T1000 (cell line): ENCODE results near the gene CUBN.
"Not testable (repeated sequence)": the region's sequence is repeated elsewhere in the genome, so short reads cannot be mapped to it uniquely, and the experiment has no call there.

Experiments used
- DNase-seq: peaks from one replicate; lab custom pipeline; 2025; ENCODE audit warnings: mixed read lengths; lab: John Stamatoyannopoulos, UW

CUBN gene

DNA sequence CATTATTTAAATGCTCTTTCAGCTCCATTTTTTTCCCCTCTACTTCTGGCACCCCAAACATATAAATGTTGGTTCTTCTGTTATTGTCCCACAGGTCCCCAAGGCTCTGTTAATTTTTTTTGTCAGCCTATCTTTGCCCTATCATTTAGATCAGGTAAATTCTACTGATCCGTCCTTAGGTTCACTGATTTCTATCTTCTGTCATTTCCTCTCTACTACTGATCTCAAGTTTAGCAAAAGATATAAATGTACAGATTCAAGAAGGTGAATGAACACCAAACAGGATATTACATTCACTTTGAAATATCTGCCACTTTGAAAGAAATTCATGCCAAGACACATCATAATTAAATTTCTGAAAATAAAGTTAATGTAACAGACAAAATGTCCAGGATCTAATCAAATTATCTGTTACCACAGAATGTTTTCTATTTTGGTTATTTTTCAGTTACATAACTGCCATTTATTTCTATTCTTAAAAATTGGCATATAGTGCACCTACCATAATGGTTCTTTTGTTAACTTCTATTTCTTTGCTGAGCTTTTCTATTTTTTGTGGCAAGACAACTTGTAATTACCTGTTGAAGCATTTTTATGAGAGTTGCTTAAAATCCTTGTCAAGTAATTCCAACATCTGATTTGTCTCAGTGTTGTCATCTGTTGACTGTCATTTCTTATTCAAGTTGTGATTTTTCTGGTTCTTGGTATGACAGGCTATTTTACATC, 12.1 kb upstream of the CUBN start:
- no peak for DNase-seq

DNA sequence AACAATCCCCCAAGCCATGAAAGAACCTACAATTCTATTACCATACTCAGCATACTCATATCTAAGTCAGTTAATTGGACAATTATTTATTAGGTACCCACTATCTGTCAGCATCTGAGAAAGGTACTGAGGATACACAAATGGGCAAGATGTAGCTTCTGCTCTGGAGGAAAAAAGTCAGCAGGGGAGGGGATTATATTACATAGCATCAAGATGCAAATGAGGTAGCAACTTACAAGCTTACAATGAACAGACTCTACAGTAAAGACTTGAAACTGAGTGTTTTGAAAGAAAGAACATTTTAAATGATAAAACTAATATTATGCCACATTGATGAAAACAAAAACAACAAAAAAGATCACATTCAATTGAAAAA, 10.8 kb upstream of the CUBN start:
- no peak for DNase-seq

DNA sequence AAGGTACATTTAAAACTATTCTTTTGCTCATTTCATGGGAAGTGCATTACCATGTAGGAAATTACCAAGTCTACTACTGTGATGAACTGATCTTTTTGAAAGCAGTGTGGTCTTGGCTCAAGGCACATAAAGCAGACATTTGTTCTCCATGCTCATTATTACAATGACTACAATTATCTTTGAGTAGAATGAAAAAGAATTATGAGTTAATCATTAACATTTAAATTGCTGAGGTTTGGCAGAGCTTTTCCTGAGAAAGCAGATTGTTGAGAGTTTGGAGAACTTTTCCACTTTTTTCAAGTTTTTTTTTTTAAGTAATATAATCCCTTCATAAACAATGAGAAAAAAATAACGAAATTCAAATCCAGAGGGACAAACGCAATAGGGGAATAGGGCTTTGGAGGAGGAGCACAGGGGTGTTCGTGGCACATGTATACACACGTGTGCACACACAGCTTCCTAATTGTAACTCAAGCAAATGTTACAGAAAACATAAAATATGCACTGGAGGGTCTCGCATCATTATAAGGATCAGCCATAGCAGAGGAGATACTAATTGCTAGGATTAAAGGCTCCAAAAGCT, 8.9 kb upstream of the CUBN start:
- no peak for DNase-seq

DNA sequence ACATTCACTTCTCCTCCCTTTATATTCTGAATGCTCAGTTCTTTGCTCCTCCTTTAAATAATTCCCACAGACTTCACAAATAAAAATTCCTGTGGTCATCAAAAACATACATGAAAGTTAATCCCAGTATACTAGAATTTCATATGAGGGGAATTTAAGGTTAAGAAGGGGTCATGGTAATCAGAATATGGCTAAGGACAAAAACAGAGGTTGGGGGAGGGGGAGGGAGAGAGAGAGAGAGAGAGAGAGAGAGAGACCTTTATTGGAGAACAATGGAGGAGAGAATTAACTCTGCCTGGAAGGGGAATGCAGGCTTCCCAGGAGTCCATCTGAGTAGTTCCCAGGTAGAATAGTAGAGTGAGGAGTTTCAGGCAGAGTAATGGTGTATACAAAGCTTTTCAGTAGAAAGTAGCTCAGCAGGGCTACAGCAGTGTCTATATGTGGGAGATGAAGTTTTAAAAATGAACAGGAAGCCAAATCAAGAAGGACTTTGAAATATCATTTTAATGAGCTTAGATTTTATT, 5.2 kb upstream of the CUBN start:
- no peak for DNase-seq

DNA sequence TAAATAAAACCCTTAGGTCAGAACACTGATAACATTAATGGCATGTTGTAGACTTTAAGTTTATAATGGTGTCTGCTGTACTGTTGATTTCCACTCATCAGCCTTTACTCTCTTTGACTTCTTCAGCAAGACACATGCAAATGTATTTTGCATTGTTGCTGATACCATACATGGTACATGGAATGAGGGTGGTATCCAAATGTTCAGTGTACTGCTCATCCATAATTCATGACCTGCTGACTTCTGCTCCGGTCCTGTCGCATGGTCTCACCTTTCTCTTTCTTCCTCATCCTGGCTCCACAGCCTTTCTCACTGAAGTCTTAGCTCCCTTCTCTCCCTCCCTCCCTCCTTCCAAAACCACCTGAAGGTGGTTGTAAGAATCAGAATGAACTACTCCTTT, 4.7 kb upstream of the CUBN start:
- no peak for DNase-seq

DNA sequence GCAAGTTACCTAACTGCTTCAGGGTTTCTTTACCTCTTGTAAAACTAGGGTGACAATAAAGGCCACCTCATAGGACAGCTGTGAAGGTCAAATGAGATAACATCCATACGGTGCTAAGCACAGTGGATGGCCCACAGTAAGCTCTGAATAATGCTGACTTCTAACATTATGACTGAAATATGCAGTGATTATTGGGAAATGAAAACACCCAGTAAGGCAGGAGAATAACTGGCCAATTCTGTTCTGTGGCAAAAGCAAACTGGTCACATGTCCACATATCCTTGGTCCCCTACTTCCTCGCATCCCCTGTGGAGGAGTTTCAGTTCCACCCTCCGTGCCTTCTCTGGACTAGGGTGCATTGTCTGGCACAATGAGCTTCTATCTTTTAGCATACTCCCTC, 1.4 kb downstream of the CUBN start:
- DNase-seq: no peak

DNA sequence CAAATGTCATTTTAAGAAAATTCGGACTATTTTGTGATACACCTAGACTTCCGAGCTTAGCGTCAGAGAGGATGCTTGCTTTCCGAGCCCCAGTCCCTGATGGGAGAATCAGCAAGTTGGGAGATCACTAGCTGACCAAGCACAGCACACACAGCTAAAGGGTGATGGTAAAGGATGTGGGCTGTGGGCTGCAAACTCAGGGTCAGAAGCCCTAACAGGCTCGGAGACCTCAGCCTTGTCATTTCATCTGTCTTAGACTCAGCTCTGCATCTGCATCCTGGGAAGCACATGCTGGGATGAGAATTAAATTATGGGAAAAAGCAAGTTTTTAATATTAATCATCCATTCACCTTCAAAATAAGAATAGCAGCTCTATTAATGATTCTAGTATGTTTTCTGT, 3.3 kb downstream of the CUBN start:
- no peak for DNase-seq

DNA sequence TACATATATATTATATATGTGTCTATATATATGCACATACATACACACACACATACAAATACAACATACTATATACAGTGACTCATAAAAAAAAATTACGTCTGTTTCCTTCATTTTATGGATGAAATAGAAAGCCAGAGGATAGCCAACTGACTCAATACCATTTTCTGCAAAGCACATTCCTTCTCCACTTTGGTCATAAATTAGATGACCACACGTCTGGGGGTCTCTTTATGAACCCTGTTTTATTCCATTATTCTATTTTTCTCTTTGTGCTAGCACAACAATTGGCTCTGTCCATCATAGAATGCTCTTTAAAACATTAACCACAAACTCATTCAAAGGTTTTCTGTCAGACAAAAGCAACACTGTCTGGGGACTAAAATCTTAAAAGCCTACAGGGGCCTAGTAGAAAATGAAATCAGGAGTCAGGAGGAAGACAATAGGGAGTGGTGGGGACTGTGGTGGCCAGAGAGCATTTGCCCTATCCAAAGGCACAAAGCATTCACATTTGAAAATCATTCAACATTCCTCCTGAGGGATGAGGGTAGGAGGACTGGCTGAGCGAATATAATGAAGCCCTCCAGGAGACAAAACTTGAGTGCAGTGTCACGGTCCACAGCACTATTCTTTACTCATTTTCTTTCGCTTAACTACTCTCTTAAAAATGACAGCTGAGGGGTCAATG, 4.3 kb downstream of the CUBN start:
- DNase-seq: no peak

DNA sequence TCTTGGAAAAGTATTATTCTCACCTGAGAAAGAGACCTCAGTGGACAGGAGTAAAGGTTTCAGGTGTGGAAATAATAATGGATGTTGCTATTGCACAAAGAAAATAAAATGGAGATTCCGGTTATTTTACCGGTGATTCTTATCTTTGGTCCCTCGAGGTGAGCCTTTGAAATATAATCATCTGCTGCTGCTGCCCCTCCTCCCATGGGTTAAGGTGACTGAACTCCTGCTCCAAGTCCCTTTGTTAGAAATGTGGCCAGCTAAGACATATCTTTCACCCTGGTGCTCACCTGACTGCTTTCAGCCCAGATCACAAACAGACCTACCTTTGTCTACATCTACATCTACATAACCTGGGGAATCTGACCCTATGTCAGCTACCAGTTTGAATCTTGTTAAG, 5.7 kb downstream of the CUBN start:
- DNase-seq: no peak

DNA sequence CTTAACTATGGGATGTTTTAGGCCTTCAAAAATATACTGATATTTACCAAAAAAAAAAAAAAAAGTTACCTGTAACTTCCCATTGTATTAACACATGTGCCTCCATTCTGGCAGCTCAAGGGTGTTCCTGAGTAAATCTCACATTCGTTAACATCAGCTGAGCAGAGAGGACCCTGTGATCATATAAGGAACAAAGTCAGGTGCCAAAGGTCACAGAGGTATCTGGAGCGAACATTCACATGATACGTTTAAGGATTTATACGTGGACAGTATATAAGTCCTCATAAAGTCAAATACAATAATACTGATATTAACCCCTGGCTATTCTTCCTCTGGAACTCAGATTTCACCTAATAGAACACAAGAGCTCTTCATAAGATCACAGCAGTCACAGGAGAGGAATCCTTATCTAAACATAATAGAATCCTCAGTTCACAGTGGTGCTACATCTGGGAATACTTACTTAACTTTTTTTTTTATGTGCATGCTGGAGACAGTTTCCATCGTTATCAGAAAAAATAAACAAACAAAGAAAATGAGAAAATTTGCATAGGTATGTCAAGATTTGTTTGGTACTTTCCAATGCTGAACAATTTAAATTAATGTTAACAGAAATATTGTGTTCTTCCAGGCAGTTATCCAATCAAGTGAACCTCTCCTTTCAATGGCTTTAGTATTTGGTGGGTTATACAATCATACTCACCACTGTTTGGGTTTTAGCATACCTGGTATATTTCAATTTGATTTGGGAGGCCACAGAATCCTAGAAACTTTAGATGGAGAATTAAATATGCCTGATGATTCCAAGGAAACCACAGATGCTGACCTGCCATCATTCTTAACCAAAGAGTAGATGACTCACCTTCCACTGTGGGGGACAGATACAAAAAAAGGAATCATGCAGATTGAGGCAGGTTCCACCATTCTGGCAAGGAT, 6.6 kb downstream of the CUBN start:
- no peak for DNase-seq

DNA sequence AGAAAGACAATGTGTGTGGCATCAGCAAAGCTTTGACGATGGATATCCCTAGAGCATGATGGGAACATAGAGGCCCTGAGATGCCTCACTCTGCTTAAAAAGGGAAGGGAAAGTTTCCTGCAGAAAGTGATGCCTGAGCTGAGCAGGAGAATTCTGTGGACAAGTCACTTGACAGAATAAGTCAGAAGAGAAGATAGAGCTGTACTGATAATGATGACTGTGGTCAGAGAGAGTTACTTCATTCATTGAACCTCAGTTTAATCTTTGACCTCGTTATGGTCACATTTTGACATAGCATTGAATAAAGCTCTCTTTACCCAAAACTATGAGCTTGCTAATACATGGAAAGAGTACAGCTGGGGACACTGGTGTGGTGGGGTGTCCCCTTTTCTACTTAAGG, 7.6 kb downstream of the CUBN start:
- DNase-seq: no peak

DNA sequence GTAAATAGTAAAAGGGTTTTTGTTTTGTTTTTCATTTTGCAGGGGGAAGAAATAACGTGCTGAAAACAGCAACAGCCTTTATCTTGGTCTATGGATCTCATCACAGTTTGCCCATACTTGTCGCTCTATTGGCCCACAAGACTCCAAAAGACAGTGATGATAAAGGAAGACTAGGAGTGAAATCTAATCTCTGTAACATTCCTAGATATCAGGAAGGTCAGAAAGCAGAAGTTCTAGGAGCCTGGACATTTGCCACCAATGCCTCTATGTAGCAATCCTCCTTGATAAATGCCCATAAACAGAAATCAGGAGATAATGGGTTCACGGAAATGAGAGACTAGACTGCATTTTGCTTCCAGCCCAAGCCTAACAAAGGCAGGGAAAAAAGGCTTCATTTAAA, 8.9 kb downstream of the CUBN start:
- no peak for DNase-seq

DNA sequence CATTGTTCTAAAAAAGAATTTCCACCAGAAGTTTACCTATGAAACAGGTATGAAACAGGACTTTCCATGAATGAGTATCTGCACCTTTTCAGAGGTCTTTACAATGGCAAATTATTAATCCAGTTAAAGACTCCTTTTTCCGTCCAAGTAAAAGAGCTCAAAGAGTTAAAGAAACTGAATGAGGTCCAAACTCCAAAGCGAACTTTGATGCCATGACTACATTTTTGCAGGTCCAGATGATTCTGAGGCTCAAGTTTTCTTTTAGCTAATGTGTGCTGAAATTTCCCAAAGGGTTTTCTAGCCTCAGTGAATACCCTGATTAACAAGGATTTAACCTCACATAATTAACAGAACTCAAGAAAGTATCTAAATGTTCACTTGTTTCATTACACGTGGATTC, 9.8 kb downstream of the CUBN start:
- no peak for DNase-seq

DNA sequence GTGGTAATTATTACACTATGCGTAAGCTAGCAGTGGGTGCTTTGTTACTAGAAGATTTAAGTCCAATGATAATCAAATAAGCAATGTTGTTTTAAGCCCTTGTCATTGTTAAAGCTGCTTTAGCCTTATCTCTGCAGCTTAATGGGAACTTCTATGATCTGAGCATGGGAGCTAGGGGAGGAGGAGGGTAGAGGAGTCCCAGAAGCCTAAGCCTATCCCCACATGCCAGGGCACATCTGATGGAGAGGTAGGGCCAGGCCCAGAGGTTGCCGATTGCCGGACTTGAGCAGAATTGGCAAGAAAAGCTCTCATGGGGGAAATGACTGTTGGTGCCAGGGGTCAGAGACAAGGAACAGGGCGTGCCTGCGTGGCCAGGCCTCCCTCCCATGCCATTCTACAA, 13.4 kb downstream of the CUBN start:
- no peak for DNase-seq

DNA sequence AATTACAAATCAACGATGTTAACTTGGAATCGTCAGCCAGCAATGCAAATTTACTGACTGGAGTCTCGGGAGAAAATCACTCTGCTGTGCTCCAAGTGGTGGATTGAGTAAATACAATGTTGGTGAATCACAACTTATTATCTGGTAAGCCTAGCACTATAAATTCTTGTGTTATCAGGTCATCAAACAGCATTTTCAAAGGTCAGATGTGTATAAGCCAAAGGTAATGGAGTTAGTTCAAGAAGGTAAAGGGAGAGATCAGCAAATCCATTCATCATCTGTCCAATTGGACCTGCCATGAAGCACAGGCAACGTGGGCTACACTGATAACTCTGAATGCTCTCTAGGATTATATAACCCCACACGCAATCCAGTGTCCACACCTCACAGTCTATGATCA, 13.9 kb downstream of the CUBN start:
- DNase-seq: no peak

DNA sequence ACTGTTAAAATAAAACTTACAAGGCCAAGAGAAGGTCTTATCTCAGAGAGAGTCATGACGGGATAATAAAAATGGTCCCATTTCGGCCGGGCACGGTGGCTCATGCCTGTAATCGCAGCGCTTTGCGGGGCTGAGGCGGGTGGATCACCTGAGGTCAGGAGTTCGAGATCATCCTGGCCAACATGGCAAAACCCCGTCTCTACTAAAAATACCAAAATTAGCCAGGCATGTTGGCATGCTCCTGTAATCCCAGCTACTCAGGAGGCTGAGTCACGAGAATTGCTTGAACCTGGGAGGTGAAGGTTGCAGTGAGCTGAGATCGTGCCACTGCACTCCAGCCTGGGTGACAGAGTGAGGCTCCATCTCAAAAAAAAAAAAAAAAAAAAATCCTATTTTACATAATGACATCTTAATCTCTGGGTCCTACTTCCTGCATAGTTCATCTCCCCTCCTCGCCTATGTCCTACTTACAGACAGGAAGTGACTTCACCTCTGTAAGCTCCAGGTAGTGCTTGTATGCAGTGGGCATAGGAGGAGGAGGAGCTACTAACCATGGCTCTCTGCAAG, 14.7 kb downstream of the CUBN start:
- DNase-seq: not testable (repeated sequence)

DNA sequence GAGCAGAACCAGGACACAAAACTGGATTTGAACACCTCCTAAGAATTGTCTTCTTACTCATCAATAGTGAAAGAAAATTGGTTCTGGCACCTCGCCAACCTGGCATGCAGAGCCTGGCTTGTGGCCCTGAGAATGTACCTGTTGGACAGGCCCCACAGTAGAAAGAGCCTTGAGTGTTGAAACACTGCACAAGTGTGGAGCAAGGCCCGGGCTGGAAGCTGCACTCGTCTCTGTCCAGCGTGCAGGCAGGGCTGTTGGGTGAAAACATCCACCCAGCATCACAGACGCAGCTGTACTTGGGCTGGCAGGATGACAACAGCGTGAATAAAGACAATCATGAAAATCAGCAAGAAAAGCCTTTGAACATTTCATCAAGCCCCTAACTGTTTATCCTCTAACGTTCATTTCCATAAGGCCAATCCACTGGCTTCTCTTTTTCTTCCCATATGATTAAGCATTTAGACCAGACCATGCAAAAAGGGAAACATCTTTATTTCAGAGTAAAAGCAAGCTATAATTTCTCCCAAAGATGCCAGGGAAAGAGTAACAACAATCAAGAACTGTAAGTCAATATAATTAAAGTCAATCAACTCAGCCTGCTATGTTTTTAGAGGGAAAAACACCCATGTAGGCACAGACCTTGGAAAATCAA, 15.6 kb downstream of the CUBN start:
- no peak for DNase-seq

DNA sequence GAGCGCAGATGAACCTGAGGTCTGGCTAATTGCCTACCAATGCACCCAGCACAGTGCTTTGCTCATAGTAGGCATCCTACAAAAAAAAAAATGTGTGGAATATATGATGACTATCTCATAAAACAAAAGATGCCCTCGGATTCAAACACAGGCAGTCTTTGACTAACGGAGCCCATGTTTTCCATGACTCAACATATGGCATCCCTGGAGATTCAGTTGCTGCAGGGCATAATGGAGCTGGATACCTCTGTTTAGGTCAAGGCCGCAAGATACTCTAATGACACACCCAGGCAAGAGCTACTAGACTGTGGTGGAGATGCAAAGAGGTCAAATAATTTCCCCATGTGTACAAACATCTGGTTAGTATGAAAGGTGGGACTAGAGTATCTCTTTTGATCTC, 16.3 kb downstream of the CUBN start:
- DNase-seq: peak; percentile 60

DNA sequence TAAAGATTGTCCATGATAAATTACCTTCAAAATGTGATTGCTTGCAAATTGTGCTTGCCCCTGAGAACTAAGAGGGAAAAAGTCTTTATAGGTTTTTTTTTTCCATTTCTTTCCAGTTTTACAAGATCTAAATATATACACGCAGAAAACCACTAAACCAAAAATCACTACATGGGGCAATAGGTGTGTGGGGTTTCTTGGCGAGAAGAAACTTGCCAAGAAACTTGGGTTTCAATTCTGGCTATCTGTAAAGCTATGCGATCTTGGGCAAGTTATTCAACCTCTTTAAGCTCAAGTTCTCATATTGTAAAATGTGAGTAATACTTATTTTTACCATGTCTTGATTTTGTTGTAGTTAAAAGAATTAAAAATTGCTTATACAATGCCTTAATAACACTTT, 17.0 kb downstream of the CUBN start:
- no peak for DNase-seq

DNA sequence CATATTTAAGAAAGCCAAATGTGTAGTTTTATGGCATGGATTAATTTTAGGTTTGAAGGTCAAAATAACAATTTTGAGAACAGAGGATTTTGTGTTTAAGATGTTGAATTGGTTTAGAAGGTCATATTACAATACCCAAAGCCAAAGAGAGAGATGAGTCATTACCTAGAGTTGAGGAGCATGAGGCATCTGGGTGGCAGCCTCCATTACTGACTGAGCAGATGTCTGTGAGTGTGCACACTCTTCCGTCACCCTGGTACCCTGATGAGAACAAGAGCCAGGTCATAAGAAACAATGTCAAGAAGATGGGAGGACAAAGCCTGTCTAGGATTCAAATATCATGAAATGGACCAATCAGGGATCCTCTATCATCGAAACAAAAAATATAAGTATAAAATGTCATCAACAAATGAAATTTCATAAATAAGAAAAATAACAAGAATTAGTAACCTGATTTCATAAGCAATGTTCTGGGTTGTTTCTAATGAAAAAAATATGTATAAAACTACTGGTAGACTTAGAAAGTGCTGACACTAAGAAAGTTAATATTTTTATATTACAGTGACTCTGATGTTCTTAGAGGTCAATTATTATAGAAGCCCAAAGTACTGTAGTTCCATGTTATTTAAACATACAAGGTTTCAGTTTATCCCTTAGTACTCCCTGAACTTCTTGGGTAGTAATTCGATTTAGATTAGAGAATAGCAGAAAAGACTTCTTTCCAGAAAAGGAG, 20.0 kb downstream of the CUBN start:
- no peak for DNase-seq

DNA sequence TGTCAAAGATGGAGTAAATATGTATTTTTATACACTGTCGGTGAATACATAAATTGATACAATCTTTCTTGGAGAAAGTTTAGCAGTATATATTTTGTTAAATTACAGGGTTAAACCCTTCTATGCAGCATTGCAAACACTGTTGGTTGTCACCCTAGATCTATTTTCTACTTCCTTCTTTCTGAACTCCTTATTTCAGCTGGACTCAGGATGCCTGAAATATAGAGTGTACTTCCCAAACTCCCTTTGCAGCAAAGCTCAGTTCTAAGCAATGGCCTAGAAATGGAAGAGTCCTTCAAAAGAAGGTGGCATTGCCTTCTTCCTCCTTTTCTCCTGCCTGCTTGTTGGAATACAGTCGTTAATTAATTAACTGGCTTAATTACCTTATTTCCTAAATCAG, 20.6 kb downstream of the CUBN start:
- DNase-seq: no peak
